ENCODE measurements around the gene MT3.
A peak's percentile ranks its signal among the peaks of the same experiment; 100 is the strongest.

Gene MT3

GRCh38 chr16:56583351-56584168 is 5.8 kb upstream of the MT3 start:
- TF ChIP-seq CTCF (IDR thresholded peaks at IDR 0.05; ENCODE audit: insufficient read depth, low read length, poor library complexity, severe bottlenecking): no peak
- DNase-seq (ENCODE audit: extremely low read depth, insufficient read length): no peak
- no peaks in the 10 kb centered on the region for H3K27me3 ChIP-seq (replicated peaks; ENCODE audit: control insufficient read depth, insufficient read depth, low read length)

GRCh38 chr16:56584276-56584675 is 5.1 kb upstream of the MT3 start:
- H3K4me3 ChIP-seq (replicated peaks; ENCODE audit: low read depth, low read length): no peak overlapping the region
- no peaks in the 10 kb centered on the region; the same call in 1 of the 2 replicates for H3K27me3 ChIP-seq (replicated peaks; ENCODE audit: control insufficient read depth, insufficient read depth, low read length)
- no peak for DNase-seq (ENCODE audit: extremely low read depth, insufficient read length)
- no peak for TF ChIP-seq CTCF (IDR thresholded peaks at IDR 0.05; ENCODE audit: insufficient read depth, low read length, poor library complexity, severe bottlenecking)
- H3K36me3 ChIP-seq (ENCODE audit: control insufficient read depth, insufficient read depth, low read length): no peaks in the 10 kb centered on the region

More at GRCh38 chr16:56583351-56584168, 5.8 kb upstream of the MT3 start:
- Histone ChIP-seq H3K4me3 (replicated peaks; ENCODE audit: low read depth, low read length) (no peak overlapping the region), H3K36me3 (ENCODE audit: control insufficient read depth, insufficient read depth, low read length) (no peaks in the 10 kb centered on the region)

GRCh38 chr16:56588781-56589140 is 567 bp upstream of the MT3 start:
- TF ChIP-seq CTCF (IDR thresholded peaks at IDR 0.05; ENCODE audit: insufficient read depth, low read length, poor library complexity, severe bottlenecking): no peak
- H3K27me3 ChIP-seq (replicated peaks; ENCODE audit: control insufficient read depth, insufficient read depth, low read length): peaks cover 8% of the 10 kb centered on the region
- 0 out of 2 replicates have a peak overlapping the region, but pooled peaks have one; percentile 3 for H3K4me3 ChIP-seq (replicated peaks; ENCODE audit: low read depth, low read length)
- DNase-seq (ENCODE audit: extremely low read depth, insufficient read length): no peak
- H3K36me3 ChIP-seq (ENCODE audit: control insufficient read depth, insufficient read depth, low read length): no peaks in the 10 kb centered on the region

- Histone ChIP-seq H3K27me3 (replicated peaks; ENCODE audit: control insufficient read depth, insufficient read depth, low read length) (peaks cover 8% of the 10 kb centered on the region), H3K4me3 (replicated peaks; ENCODE audit: low read depth, low read length) (no peak overlapping the region), H3K36me3 (ENCODE audit: control insufficient read depth, insufficient read depth, low read length) (no peaks in the 10 kb centered on the region)
- TF ChIP-seq CTCF (IDR thresholded peaks at IDR 0.05; ENCODE audit: insufficient read depth, low read length, poor library complexity, severe bottlenecking): no peak
- no peak for DNase-seq (ENCODE audit: extremely low read depth, insufficient read length)
These were observed 2.2 kb downstream of the MT3 start for GRCh38 chr16:56591377-56592060.

- peaks cover 8% of the 10 kb centered on the region for H3K27me3 ChIP-seq (replicated peaks; ENCODE audit: control insufficient read depth, insufficient read depth, low read length)
- TF ChIP-seq CTCF (IDR thresholded peaks at IDR 0.05; ENCODE audit: insufficient read depth, low read length, poor library complexity, severe bottlenecking): no peak
- H3K36me3 ChIP-seq (ENCODE audit: control insufficient read depth, insufficient read depth, low read length): no peaks in the 10 kb centered on the region
- H3K4me3 ChIP-seq (replicated peaks; ENCODE audit: low read depth, low read length): no peak overlapping the region
- no peak for DNase-seq (ENCODE audit: extremely low read depth, insufficient read length)
These were observed 4.4 kb downstream of the MT3 start for GRCh38 chr16:56593573-56594291.

All from GM06990 (cell line).